Activated CD4-positive, alpha-beta memory T cell treated with anti-CD3 and anti-CD28 coated beads for 36 hours (primary cell): Measurements from ENCODE around the gene PPP1R2B. TPM values are rescaled to one million over a fixed set of nuclear protein-coding genes. Genes with fewer than 3 reads are reported as not detected.
A peak's percentile ranks its signal among the peaks of the same experiment; 100 is the strongest.

Experiments
- CTCF ChIA-PET: fragments of 350-600 bp; sonication (Branson Sonifier 250); formaldehyde crosslinking; loops from one replicate; lab custom pipeline; 2021; ENCODE audit warnings: antibody characterized with exemption, inconsistent platforms; lab: Charles Lee
- POLR2A ChIA-PET: fragments of 350-600 bp; sonication (Branson Sonifier 250); formaldehyde crosslinking; loops from one replicate; lab custom pipeline; 2021; ENCODE audit warnings: antibody characterized with exemption; lab: Charles Lee
- DNase-seq: peaks from one replicate; pipeline ENCODE4 v3.0.0-alpha.2; 2020
- H3K27ac Mint-ChIP-seq: one replicate; pipeline ENCODE4 v1.8.0; 2021; ENCODE audit warnings: mixed read lengths
- H3K27me3 Mint-ChIP-seq: one replicate; pipeline ENCODE4 v1.8.0; 2021; ENCODE audit warnings: mixed read lengths
- H3K36me3 Mint-ChIP-seq: one replicate; pipeline ENCODE4 v1.8.0; 2021; ENCODE audit warnings: mixed read lengths
- H3K4me1 Mint-ChIP-seq: one replicate; pipeline ENCODE4 v1.8.0; 2021; ENCODE audit warnings: low read depth, mixed read lengths
- H3K4me3 Mint-ChIP-seq: one replicate; pipeline ENCODE4 v1.8.0; 2021; ENCODE audit warnings: mild to moderate bottlenecking, mixed read lengths
- H3K9me3 Mint-ChIP-seq: one replicate; pipeline ENCODE4 v1.8.0; 2021; ENCODE audit warnings: mixed read lengths
- intact Hi-C: fragments of 100-400 bp; cut with micrococcal nuclease; formaldehyde crosslinking; loops from one replicate; pipeline ENCODE4 v1.15.1; 2023
- total RNA-seq, 2 experiments: library from RNA; stranded (reverse); gene quantifications; one replicate each; pipeline ENCODE4 v1.2.3, GENCODE V29; 2021

PPP1R2B gene
- under 1 TPM; 0.14 to 0.19 TPM for total RNA-seq

DNA sequence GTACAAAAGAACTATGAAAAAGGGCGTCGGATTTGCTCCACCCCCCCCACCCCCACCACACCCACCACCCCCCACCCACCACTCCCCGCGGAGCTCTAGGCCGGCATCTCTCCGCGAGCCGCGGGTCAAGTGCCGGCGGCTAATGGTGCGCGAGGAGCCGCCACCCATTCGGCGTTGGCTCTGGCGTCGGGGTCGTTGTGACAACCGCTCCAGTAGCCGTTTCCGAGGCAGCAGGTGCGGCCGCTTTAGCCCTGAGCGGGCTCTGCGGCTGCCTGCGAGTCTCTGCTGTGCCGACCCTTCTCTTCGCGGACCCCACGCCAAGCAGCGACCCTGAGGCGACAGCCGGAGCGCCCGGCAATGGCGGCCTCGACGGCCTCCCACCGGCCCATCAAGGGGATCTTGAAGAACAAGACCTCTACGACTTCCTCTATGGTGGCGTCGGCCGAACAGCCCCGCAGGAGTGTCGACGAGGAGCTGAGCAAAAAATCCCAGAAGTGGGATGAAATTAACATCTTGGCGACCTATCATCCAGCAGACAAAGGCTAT, at the start of gene PPP1R2B:
PPP1R2B (plus strand) TSS at position 90 of the 546 bp plus-strand sequence; CDS start at position 358, 268 bp downstream.
- Mint-ChIP-seq H3K36me3 (peaks cover 3% of the 10 kb centered on the region), H3K9me3 (peaks cover 23% of the 10 kb centered on the region), H3K27me3 (peaks cover 29% of the 10 kb centered on the region), H3K27ac (no peak within 1 kb of the TSS), H3K4me1 (peaks cover 3% of the 10 kb centered on the region), H3K4me3 (no peak within 1 kb of the TSS)
- no peak for DNase-seq
- intact Hi-C loops: no loop called here
- CTCF ChIA-PET: no interaction called here
- POLR2A ChIA-PET: no interaction called here

DNA sequence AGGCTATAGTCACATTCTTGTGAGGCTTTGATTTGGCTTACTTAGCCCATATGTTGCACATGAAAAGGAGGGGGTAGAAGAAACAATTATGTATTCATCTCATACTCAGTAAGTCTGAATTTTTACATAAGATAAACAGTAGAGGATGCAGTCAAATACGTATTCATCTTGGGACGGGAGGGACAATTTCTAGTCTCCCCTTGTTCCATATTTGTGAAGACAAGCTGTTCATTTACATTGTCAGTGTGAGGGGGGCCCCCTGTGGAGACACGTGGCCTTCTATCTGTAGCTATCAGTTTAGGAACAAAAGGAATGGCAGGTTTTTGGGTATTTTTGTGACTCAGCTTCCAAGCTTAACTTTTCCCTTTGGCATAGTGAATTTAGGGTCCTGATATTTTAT, 49.2 kb upstream of the PPP1R2B start:
- H3K27me3 Mint-ChIP-seq: peaks cover 2% of the 10 kb centered on the region
- H3K36me3 Mint-ChIP-seq: no peaks in the 10 kb centered on the region
- POLR2A ChIA-PET: no interaction called here
- no peak for DNase-seq
- no peaks in the 10 kb centered on the region for H3K9me3 Mint-ChIP-seq
- no peak overlapping the region for H3K27ac Mint-ChIP-seq
- CTCF ChIA-PET: no interaction called here
- no peak overlapping the region for H3K4me3 Mint-ChIP-seq
- intact Hi-C loops: no loop called here
- H3K4me1 Mint-ChIP-seq: no peaks in the 10 kb centered on the region

DNA sequence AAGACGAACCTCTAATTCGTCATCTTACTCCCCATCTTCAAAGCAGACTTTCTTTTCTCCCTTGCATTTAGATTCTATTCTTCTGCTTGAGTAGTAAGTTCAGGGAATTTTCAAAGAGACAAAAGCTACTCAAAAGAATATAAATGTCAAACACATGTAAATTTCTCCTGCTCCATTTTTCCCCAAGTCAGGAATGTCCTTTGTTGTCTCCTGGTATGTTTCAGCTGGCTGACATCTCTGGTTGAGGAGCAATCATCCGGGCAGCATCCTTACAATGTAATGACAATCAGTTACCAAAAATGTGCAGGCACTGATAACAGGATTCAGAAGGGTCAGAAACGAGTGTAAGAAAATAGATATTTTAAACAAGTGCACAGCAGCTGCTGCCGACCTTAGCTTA, 47.6 kb upstream of the PPP1R2B start:
- POLR2A ChIA-PET: no interaction called here
- no peaks in the 10 kb centered on the region for H3K9me3 Mint-ChIP-seq
- no peaks in the 10 kb centered on the region for H3K36me3 Mint-ChIP-seq
- CTCF ChIA-PET: no interaction called here
- H3K4me3 Mint-ChIP-seq: no peak overlapping the region
- intact Hi-C loops: no loop called here
- no peaks in the 10 kb centered on the region for H3K4me1 Mint-ChIP-seq
- H3K27me3 Mint-ChIP-seq: peaks cover 3% of the 10 kb centered on the region
- H3K27ac Mint-ChIP-seq: no peak overlapping the region
- DNase-seq: no peak

DNA sequence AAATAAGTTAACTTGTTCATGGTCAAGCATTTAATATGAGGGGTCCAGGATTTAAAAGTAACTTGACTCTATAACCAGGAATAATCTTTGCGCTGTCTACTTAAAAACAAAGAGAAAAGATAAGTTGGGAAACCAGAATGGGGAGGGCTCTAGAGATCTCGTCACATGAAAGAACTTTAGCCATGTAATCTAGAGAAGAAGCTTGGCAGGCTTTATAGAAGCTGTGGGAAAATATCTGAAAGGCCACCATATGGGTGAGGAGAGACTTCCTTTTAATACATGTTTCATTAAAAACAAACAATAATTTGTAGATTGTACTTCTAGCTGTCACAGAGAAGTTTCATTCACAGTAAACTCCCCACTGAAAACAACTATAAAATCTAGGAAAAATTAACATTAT, 46.7 kb upstream of the PPP1R2B start:
- DNase-seq: no peak
- H3K36me3 Mint-ChIP-seq: no peaks in the 10 kb centered on the region
- H3K27me3 Mint-ChIP-seq: peaks cover 3% of the 10 kb centered on the region
- H3K4me3 Mint-ChIP-seq: no peak overlapping the region
- H3K27ac Mint-ChIP-seq: no peak overlapping the region
- H3K4me1 Mint-ChIP-seq: no peaks in the 10 kb centered on the region
- intact Hi-C loops: no loop called here
- CTCF ChIA-PET: interaction anchor here (1.5 kb wide), 1 partner anchor 328 kb away, joined by 3 read pairs; no protein-coding TSS in a partner anchor
- POLR2A ChIA-PET: no interaction called here
- H3K9me3 Mint-ChIP-seq: no peaks in the 10 kb centered on the region

DNA sequence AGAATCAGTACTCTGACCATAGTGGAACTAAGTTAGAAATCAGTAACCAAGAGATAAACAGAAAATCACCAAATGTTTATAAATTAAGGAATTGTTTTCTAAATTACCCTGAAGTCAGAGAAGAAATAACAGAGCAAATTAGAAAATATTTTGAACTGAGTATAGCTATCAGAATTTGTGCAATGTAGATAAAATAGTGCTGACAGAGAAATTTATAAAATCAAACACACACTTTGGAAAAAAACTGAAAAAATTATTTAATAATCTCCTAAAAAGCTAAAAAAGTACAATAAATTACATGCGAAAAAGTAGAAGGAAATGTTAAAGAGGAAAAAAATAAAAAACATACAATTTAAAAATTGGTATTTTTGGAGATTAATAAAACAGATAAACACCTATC, 37.1 kb upstream of the PPP1R2B start:
- H3K4me3 Mint-ChIP-seq: no peak overlapping the region
- no peaks in the 10 kb centered on the region for H3K36me3 Mint-ChIP-seq
- no peaks in the 10 kb centered on the region for H3K4me1 Mint-ChIP-seq
- no peaks in the 10 kb centered on the region for H3K27me3 Mint-ChIP-seq
- intact Hi-C loops: loop anchor here (10.0 kb wide), 1 partner anchor 1198 kb away; no protein-coding TSS in a partner anchor
- POLR2A ChIA-PET: no interaction called here
- CTCF ChIA-PET: no interaction called here
- no peak for DNase-seq
- H3K27ac Mint-ChIP-seq: no peak overlapping the region
- peaks cover 2% of the 10 kb centered on the region for H3K9me3 Mint-ChIP-seq

DNA sequence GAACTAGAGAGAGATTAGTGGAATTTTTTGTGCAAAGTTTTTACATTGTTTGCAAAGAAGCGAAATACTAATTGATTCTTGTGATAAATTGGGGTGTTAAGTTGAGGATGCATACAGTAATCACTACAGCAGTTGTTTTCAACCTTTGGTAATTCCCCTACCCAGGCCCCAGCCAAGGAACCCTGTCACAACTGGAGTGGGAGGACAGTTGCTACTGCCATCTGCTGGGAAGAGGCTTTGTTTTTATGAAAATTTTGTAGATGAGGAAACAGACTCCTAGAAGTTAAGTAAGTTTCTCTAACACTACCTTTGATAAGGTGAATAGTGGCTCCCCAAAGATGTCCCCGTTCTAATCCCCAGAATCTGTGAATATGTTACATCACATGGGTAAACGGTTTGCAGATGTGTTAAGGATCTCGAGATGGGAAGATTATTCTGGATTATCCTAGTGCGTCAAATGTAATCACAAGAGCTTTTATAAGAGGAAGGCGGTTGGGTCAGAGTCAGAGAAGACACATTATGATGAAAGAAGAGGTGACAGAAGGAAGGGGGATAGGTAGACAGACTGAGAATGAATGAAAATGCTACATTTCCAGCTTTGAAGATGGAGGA, 34.0 kb upstream of the PPP1R2B start:
- DNase-seq: peak; percentile 53
- H3K27me3 Mint-ChIP-seq: no peaks in the 10 kb centered on the region
- H3K4me1 Mint-ChIP-seq: no peaks in the 10 kb centered on the region
- POLR2A ChIA-PET: no interaction called here
- intact Hi-C loops: loop anchor here (1.0 to 10.0 kb wide), 3 partner anchors 119 to 1201 kb away; no protein-coding TSS in a partner anchor
- peaks cover 2% of the 10 kb centered on the region for H3K9me3 Mint-ChIP-seq
- H3K27ac Mint-ChIP-seq: no peak overlapping the region
- CTCF ChIA-PET: interaction anchor here (0.8 to 1.2 kb wide), 5 partner anchors 10 to 149 kb away, joined by 3 to 4 read pairs (median 3); no protein-coding TSS in a partner anchor
- no peak overlapping the region for H3K4me3 Mint-ChIP-seq
- H3K36me3 Mint-ChIP-seq: no peaks in the 10 kb centered on the region

DNA sequence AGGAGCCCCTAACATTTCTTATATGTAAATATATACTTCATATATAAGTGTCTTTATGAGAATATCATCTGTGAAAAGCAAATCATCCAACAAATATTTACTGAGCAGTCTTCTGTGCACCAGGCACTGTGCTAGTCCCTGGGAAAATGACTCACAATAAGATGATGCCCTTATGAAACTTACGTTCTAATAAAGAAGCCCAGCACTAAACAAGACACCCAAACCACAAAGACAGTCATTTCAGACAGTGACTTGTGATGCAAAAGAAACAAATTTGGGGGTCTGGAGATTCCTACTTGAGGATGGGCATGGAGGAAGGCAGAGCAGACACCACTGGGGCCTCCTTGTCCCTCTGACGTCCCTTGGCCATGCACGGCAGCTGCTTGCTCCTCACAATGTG, 30.6 kb upstream of the PPP1R2B start:
- CTCF ChIA-PET: no interaction called here
- H3K27ac Mint-ChIP-seq: no peak overlapping the region
- no peak overlapping the region for H3K4me3 Mint-ChIP-seq

DNA sequence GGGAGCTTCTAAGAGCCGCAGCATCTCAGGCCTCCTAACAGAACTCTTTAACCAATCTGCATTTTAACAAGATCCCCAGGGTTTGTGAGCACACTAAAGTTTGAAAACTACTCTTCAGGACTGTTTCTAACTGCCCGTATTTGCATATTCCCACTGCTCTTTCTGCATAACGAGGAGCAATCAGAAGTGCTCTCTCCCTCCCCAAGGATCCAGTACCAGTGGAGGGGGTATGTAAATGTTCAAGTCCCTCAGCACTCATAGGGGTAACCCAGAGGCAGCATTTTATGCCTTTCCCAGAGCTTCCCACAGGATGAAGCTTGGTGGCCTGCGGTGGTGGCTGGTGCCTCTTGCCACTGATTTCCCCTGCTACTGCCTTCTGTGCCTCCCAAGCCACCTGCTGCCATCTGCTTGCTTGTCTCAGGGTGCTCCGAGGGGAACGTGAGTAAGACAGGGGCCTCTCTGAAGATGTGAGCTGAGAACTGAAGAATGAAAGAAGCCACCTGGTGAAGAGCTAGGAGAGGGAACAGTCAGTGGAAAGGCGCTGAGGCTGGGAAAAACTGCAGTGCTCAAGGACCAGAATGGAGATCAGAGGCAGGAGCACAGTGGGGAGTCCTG, 30.0 kb upstream of the PPP1R2B start:
- POLR2A ChIA-PET: no interaction called here

More for the DNA sequence above, 30.6 kb upstream of the PPP1R2B start:
- no peaks in the 10 kb centered on the region for H3K9me3 Mint-ChIP-seq
- H3K36me3 Mint-ChIP-seq: no peaks in the 10 kb centered on the region
- DNase-seq: no peak
- intact Hi-C loops: loop anchor here (10.0 kb wide), 1 partner anchor 1205 kb away; no protein-coding TSS in a partner anchor
- POLR2A ChIA-PET: no interaction called here
- H3K27me3 Mint-ChIP-seq: peaks cover 7% of the 10 kb centered on the region
- H3K4me1 Mint-ChIP-seq: no peaks in the 10 kb centered on the region

DNA sequence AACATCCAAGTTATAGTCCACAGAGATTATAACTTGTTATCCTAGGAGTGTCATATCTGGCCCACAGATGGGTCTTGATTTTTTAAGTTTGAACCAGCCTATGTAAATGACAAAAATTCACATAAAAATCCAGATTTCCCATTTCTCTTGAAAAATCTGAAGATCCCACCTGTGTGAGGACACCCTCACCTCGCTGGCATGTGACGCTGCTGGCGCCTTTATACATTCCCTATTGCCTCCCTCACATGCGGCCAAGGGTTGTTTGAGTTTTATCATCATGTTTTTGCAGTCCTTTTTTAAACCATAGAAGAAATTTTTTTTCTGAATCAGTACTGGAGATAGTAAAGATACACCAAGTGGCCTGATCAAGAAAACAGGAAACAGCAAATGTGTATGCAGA, 25.9 kb upstream of the PPP1R2B start:
- ChIA-PET CTCF (no interaction called here), POLR2A (interaction anchor here (0.7 kb wide), 1 partner anchor 197 kb away, joined by 3 read pairs; no protein-coding TSS in a partner anchor)
- H3K27ac Mint-ChIP-seq: no peak overlapping the region
- no peaks in the 10 kb centered on the region for H3K4me1 Mint-ChIP-seq
- H3K4me3 Mint-ChIP-seq: no peak overlapping the region
- DNase-seq: no peak
- intact Hi-C loops: no loop called here
- H3K36me3 Mint-ChIP-seq: no peaks in the 10 kb centered on the region
- H3K27me3 Mint-ChIP-seq: peaks cover 7% of the 10 kb centered on the region
- H3K9me3 Mint-ChIP-seq: no peaks in the 10 kb centered on the region

More for the DNA sequence above, 30.0 kb upstream of the PPP1R2B start:
- Mint-ChIP-seq H3K36me3 (no peaks in the 10 kb centered on the region), H3K27ac (no peak overlapping the region), H3K9me3 (no peaks in the 10 kb centered on the region), H3K4me1 (no peaks in the 10 kb centered on the region), H3K4me3 (no peak overlapping the region), H3K27me3 (peaks cover 7% of the 10 kb centered on the region)
- no peak for DNase-seq
- CTCF ChIA-PET: no interaction called here
- intact Hi-C loops: loop anchor here (10.0 kb wide), 1 partner anchor 1205 kb away; no protein-coding TSS in a partner anchor

DNA sequence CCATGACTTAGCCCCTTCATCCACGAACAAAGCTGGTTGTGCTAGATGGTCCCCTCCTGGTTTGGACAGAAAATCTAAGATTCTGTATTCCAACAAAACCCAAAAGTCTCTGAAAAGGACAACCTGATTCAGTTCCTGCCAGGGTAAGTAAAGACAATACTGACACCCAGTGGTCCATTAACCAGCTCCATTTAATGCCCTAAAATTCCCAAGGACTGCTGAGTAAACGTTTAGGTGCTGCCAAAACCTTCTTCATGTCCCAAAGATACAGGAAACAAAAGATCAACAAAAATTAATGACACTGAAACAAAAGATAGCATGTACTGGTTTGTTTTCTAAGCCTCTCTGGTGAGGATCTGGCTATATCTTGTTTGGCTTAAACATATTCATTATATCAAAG, 25.3 kb upstream of the PPP1R2B start:
- POLR2A ChIA-PET: no interaction called here

DNA sequence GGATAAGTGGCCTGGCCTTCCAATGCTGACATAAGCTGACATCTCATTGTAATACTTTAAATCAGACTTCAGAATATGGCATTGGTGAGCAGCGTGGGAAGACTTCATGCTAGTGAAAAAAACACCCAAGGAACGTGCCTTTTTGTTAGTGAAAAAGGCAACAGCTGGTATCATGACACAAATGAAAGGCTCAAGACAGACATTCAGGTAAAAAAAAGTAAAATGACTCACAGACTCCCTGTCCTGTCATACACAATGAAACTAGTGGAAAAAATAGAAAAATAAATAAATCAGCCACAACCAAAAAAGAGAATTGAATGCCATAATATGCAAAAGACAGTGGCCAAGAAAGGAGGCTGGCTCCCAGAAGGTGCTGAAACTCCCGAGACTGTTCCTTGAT, 24.4 kb upstream of the PPP1R2B start:
- Mint-ChIP-seq H3K36me3 (no peaks in the 10 kb centered on the region), H3K27me3 (peaks cover 7% of the 10 kb centered on the region), H3K9me3 (no peaks in the 10 kb centered on the region), H3K4me1 (no peaks in the 10 kb centered on the region), H3K27ac (no peak overlapping the region), H3K4me3 (no peak overlapping the region)
- no peak for DNase-seq
- intact Hi-C loops: no loop called here
- CTCF ChIA-PET: interaction anchor here (1.5 kb wide), 1 partner anchor 9 kb away, joined by 3 read pairs; no protein-coding TSS in a partner anchor
- POLR2A ChIA-PET: no interaction called here

More for the DNA sequence above, 25.3 kb upstream of the PPP1R2B start:
- CTCF ChIA-PET: no interaction called here
- no peak overlapping the region for H3K27ac Mint-ChIP-seq
- DNase-seq: no peak
- no peaks in the 10 kb centered on the region for H3K9me3 Mint-ChIP-seq
- no peaks in the 10 kb centered on the region for H3K36me3 Mint-ChIP-seq
- no peak overlapping the region for H3K4me3 Mint-ChIP-seq
- H3K27me3 Mint-ChIP-seq: peaks cover 7% of the 10 kb centered on the region
- intact Hi-C loops: no loop called here
- H3K4me1 Mint-ChIP-seq: no peaks in the 10 kb centered on the region

DNA sequence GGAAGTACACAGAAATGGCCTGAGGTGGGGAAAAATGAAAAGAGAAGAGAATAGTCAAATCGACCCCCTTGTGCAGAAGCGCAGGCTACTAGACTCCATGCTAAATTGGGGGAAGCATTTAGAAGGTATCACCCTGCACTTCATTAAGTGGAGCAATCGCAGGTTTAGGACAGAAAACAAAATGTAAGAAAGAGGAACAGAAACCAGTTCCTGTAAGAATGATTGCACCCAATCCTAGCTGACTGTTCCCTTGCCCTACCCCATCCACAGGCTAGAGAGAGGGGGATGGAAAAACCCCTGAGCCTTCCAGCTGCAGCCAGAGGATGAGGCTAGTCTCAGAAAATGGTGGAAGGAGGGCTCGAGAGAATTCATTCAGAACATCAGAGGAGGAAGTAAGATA, 23.9 kb upstream of the PPP1R2B start:
- Mint-ChIP-seq H3K36me3 (no peaks in the 10 kb centered on the region), H3K27me3 (peaks cover 7% of the 10 kb centered on the region), H3K4me1 (no peaks in the 10 kb centered on the region), H3K4me3 (no peak overlapping the region), H3K9me3 (no peaks in the 10 kb centered on the region), H3K27ac (no peak overlapping the region)
- DNase-seq: no peak
- POLR2A ChIA-PET: interaction anchor here (0.6 kb wide), 1 partner anchor 66 kb away, joined by 4 read pairs; no protein-coding TSS in a partner anchor
- intact Hi-C loops: no loop called here
- CTCF ChIA-PET: interaction anchor here (1.5 kb wide), 1 partner anchor 10 kb away, joined by 3 read pairs; no protein-coding TSS in a partner anchor
